Measurements from ENCODE around the gene SIGLEC11.

DNA sequence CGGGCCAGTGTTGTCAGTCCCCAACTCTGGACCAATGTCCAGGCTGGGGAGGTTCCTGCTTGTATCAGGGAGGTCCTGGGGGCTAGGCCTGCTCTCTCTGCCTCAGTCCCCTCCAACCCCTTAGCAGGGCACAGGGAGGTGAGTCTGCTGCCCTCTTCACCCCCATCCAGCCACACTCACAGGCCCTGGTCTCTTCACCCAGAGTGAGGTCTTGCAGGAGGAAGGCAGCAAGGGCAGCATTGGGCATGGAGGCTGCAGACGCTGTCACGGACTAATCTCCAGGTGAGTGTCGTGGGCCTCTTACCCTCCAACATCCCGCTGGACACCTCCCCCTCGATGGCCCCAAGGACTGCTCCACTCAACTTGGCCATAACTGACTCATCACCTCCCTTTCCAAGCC, 11.9 kb upstream of the SIGLEC11 start:
- TF ChIP-seq, protein P1, sequence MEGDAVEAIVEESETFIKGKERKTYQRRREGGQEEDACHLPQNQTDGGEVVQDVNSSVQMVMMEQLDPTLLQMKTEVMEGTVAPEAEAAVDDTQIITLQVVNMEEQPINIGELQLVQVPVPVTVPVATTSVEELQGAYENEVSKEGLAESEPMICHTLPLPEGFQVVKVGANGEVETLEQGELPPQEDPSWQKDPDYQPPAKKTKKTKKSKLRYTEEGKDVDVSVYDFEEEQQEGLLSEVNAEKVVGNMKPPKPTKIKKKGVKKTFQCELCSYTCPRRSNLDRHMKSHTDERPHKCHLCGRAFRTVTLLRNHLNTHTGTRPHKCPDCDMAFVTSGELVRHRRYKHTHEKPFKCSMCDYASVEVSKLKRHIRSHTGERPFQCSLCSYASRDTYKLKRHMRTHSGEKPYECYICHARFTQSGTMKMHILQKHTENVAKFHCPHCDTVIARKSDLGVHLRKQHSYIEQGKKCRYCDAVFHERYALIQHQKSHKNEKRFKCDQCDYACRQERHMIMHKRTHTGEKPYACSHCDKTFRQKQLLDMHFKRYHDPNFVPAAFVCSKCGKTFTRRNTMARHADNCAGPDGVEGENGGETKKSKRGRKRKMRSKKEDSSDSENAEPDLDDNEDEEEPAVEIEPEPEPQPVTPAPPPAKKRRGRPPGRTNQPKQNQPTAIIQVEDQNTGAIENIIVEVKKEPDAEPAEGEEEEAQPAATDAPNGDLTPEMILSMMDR (IDR thresholded peaks at IDR 0.05), result no peak
- no peak for TF ChIP-seq POLR2A (IDR thresholded peaks at IDR 0.05)
